Ecto neural progenitor cell (in vitro differentiated cells): ENCODE results near the gene CRHR1.
A peak's percentile ranks its signal among the peaks of the same experiment; 100 is the strongest.
"Not testable (repeated sequence)": the region's sequence is repeated elsewhere in the genome, so short reads cannot be mapped to it uniquely, and the experiment has no call there.

Source experiments
- DNase-seq: peaks from one replicate; pipeline ENCODE4 v3.0.0-alpha.2; 2018; ENCODE audit warnings: low spot score

The CRHR1 gene

GRCh38 chr17:45784293-45784740 lies at the start of gene CRHR1:
CRHR1 (plus strand) TSS chr17:45784320; CDS start chr17:45784545, 225 bp downstream.
- no peak for DNase-seq

GRCh38 chr17:45734598-45734997 lies 49.5 kb upstream of the CRHR1 start:
- DNase-seq, result no peak

- DNase-seq, result no peak
Observed at GRCh38 chr17:45735488-45735887, 48.6 kb upstream of the CRHR1 start.

GRCh38 chr17:45739786-45740185 lies 44.3 kb upstream of the CRHR1 start:
- no peak for DNase-seq

GRCh38 chr17:45740553-45741330 lies 43.4 kb upstream of the CRHR1 start:
- peak; percentile 95 for DNase-seq

GRCh38 chr17:45742251-45742650 lies 41.9 kb upstream of the CRHR1 start:
- no peak for DNase-seq

- DNase-seq, result no peak
Observed at GRCh38 chr17:45743626-45744326, 40.3 kb upstream of the CRHR1 start.

- DNase-seq, result not testable (repeated sequence)
Observed at GRCh38 chr17:45744826-45745225, 39.3 kb upstream of the CRHR1 start.

- no peak for DNase-seq
Observed at GRCh38 chr17:45745601-45746494, 38.3 kb upstream of the CRHR1 start.

- no peak for DNase-seq
Observed at GRCh38 chr17:45747911-45748310, 36.2 kb upstream of the CRHR1 start.

GRCh38 chr17:45748731-45749310 lies 35.3 kb upstream of the CRHR1 start:
- DNase-seq, result no peak

GRCh38 chr17:45749831-45750335 lies 34.2 kb upstream of the CRHR1 start:
- no peak for DNase-seq

- no peak for DNase-seq
Observed at GRCh38 chr17:45750779-45751440, 33.2 kb upstream of the CRHR1 start.

GRCh38 chr17:45751466-45751865 lies 32.7 kb upstream of the CRHR1 start:
- DNase-seq, result no peak

- DNase-seq, result no peak
Observed at GRCh38 chr17:45752246-45752645, 31.9 kb upstream of the CRHR1 start.

- DNase-seq, result no peak
Observed at GRCh38 chr17:45753645-45754225, 30.4 kb upstream of the CRHR1 start.

GRCh38 chr17:45755050-45755449 lies 29.1 kb upstream of the CRHR1 start:
- no peak for DNase-seq

GRCh38 chr17:45756266-45756991 lies 27.7 kb upstream of the CRHR1 start:
- DNase-seq, result no peak

- no peak for DNase-seq
Observed at GRCh38 chr17:45757431-45758218, 26.5 kb upstream of the CRHR1 start.
